A673 (cell line): ENCODE measurements around the gene STKLD1.

Experiments used
- CTCF ChIP-seq: fragments of 300-800, 200-600 bp; sonication (generic); conservative IDR thresholded peaks from 2 replicates; pipeline ENCODE4 v1.5.1; 2017; ENCODE audit warnings: low read depth, mild to moderate bottlenecking, antibody characterized with exemption, low read length, moderate library complexity, mixed read lengths
- EZH2 ChIP-seq: fragments of 200-600 bp; sonication (generic); IDR thresholded peaks from 2 replicates; pipeline ENCODE4 v1.6.1; 2017; ENCODE audit warnings: borderline replicate concordance, low read depth, mild to moderate bottlenecking, mixed read lengths, antibody characterized with exemption, low read length; ENCODE audit not compliant: poor library complexity, severe bottlenecking

- no peak for TF ChIP-seq CTCF
- no peak for TF ChIP-seq EZH2
Observed at GRCh38 chr9:133393399-133393798, 17.2 kb downstream of the STKLD1 start.
